ENCODE data around the gene DISP3. TPM values are rescaled to one million over a fixed set of nuclear protein-coding genes. Genes with fewer than 3 reads are reported as not detected.

The DISP3 gene, protein sequence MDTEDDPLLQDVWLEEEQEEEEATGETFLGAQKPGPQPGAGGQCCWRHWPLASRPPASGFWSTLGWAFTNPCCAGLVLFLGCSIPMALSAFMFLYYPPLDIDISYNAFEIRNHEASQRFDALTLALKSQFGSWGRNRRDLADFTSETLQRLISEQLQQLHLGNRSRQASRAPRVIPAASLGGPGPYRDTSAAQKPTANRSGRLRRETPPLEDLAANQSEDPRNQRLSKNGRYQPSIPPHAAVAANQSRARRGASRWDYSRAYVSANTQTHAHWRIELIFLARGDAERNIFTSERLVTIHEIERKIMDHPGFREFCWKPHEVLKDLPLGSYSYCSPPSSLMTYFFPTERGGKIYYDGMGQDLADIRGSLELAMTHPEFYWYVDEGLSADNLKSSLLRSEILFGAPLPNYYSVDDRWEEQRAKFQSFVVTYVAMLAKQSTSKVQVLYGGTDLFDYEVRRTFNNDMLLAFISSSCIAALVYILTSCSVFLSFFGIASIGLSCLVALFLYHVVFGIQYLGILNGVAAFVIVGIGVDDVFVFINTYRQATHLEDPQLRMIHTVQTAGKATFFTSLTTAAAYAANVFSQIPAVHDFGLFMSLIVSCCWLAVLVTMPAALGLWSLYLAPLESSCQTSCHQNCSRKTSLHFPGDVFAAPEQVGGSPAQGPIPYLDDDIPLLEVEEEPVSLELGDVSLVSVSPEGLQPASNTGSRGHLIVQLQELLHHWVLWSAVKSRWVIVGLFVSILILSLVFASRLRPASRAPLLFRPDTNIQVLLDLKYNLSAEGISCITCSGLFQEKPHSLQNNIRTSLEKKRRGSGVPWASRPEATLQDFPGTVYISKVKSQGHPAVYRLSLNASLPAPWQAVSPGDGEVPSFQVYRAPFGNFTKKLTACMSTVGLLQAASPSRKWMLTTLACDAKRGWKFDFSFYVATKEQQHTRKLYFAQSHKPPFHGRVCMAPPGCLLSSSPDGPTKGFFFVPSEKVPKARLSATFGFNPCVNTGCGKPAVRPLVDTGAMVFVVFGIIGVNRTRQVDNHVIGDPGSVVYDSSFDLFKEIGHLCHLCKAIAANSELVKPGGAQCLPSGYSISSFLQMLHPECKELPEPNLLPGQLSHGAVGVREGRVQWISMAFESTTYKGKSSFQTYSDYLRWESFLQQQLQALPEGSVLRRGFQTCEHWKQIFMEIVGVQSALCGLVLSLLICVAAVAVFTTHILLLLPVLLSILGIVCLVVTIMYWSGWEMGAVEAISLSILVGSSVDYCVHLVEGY (N-terminal part only)
- not detected for total RNA-seq

DNA sequence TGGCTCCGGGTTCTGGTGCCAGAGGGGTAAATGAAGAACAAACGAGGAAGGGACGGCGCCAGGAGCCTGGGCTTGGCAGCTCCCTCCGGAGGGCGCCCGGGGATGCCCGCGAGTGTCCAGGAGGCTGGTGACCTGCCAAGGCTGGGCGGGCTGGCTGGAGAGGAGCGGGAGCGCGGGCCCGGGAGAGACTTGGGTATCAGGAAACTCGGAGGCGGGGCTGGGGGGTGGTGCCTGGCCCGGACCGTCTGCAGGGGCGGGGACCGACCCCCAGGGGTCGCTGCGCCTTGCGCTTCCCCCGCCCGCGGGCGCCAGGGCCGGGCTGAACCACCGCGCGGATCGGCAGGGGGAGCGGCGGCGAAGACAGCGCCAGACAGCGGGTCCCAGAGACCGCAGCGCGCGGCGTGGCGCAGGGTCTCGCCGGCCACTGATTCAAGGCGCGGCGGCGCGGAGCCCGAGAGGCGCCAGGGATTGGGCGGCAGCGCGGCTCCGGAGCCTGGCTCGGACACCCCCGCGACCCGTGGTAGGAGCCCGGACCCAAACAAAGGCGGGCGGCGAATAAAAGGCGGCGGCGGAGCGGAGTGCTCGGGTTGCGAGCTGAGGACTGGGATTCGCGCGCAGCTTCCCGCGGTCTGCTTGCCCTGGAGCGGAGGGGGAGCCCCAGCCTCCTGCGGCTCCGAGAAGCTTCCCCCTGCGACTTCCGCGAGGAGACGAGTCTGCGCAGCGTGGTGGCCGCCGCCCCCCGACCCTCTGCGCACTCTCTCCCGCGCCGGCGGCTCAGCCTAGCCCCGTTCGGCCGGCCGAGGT lies at the start of gene DISP3:
DISP3 (plus strand) TSS at position 585 of the 804 bp plus-strand sequence. CDS start 21,838 bp downstream, outside the sequence.
- peak; percentile 45 for DNase-seq

GRCh38 chr1:11429226-11429625 lies 49.7 kb upstream of the DISP3 start:
- no peak for DNase-seq

GRCh38 chr1:11429935-11430334 lies 49.0 kb upstream of the DISP3 start:
- DNase-seq, result no peak

GRCh38 chr1:11431941-11432507 lies 46.9 kb upstream of the DISP3 start:
- DNase-seq, result no peak

GRCh38 chr1:11432526-11432925 lies 46.4 kb upstream of the DISP3 start:
- no peak for DNase-seq

DNA sequence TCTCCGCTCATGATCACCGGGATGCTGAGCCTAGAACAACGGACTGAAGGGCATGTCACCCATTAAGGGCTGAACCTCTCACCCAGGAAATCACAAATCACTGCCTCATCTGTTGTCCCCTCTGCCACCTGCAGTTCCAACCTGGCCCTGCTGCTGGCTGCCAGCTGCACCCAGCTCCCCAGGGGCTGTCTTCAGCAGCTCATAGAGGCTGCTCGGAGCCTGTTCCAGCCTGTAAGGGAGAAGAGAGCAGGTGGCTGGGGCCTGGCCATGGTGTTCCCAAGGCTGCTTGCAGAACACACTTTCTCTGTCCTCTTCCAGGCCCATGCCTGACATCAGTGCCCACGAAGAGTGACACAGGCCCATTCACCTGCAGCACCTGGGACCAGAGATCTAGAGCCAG lies 44.5 kb upstream of the DISP3 start:
- DNase-seq, result no peak

GRCh38 chr1:11434926-11435325 lies 44.0 kb upstream of the DISP3 start:
- no peak for DNase-seq

DNA sequence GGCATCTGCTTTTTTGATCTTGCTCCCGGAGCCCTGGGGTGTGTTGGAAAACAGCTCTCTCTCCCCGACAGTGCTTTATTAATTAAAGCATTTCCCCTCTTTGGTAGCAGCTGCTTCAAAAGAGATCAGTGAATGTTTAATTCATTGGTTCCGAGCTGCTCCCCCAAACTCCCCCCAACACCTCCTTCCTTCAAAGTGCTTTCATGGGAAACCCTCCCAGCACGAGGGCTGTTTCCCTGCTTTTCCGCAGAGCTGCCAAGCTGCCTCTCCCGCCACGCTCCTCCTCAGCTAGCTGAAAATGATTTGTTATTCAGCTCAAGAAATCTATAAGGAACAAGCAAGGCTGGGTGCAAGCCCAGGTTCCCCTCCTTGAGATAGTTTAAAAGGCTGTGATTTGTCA lies 40.0 kb upstream of the DISP3 start:
- DNase-seq, result no peak

- no peak for DNase-seq
Observed at GRCh38 chr1:11441211-11441952, 37.6 kb upstream of the DISP3 start.

DNA sequence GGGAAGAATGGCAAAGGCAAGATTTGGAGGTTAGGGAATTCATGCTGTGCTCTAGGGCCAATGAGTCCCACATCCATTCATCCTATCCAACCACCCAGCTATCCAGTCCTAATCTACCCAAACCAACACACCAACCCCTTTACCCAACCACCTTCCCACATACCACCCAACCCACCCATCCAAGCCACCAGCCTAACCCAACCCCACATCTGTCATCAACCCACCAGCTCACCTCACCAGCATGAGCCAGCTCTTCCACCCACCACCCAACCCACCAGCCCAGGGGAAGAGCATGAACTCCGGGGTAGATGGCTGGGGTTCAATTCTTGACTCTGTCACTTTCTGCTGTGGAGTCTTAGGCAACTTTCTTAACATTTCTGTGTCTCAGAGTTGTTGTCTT lies 35.9 kb upstream of the DISP3 start:
- no peak for DNase-seq

DNA sequence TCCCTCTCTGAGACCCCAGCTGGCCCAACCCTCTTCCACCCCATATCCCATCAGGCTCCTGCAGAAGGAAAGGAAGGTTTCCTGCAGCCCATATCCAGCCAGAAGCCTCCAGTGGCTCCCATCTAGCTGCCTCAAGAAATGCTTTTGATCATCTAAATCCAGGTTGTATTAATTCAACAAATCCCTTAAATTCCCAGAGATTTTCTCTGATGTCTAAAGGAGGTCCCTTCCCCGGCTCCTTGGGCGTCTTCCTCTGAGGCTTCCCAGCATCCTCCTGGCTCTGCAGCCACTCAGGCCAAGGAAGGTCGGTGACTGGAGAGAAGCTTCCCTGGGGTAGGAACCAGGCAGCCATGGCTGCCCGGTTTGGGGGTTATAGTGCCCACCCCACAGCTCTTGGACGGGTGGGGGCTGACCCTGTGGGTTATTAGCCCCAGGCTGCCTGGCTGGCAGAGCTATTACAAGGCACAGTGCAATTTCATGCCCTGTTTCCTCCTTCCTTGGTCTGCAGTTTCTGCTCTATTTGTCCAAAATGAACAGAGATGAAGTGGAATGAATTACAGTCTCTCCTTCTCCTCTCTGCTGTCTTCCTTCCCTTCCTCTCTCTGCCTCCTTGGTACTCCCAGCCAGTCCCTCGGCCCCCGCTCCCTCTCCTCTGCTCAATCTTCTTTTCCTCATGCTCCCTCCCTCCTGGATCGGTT lies 34.8 kb upstream of the DISP3 start:
- DNase-seq, result no peak

DNA sequence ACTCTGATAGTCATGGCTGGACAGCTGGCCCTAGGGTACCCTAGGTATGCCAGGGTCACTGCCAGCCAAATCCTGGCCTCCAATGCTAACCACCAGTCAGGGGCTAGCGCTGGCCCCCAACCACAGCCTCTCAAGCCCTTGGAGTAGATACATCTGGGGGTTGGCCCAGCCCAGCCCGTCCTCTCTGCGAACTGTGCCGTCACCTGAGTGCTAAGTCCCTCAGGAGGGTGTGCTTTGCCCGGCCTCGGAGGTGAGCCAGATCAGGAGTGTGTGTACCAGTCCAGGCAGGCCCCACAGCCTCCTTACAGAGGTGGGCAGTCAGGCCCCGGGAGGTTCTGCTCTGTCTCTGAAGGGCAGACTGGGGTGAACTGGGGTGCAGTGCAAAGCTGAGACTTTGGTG lies 34.0 kb upstream of the DISP3 start:
- no peak for DNase-seq

DNA sequence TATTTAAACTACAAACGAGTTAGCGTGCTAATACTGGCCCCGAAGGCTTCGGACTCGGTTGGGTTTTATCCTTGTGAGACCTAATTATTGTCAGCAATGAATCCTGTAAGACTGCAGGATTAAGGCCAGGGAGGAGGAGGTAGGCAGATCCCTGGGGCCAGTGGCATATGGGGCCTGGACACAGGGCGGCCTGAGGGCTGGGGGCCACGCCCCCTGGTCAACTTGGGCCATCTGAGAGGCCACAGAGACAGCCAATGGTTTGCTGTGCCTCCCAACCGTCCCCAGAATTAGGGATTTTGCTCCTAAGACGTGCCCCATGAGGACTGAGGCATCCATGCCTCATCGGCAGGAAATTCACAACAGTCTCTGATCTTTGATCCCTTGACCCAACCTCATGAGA lies 31.1 kb upstream of the DISP3 start:
- DNase-seq, result no peak

DNA sequence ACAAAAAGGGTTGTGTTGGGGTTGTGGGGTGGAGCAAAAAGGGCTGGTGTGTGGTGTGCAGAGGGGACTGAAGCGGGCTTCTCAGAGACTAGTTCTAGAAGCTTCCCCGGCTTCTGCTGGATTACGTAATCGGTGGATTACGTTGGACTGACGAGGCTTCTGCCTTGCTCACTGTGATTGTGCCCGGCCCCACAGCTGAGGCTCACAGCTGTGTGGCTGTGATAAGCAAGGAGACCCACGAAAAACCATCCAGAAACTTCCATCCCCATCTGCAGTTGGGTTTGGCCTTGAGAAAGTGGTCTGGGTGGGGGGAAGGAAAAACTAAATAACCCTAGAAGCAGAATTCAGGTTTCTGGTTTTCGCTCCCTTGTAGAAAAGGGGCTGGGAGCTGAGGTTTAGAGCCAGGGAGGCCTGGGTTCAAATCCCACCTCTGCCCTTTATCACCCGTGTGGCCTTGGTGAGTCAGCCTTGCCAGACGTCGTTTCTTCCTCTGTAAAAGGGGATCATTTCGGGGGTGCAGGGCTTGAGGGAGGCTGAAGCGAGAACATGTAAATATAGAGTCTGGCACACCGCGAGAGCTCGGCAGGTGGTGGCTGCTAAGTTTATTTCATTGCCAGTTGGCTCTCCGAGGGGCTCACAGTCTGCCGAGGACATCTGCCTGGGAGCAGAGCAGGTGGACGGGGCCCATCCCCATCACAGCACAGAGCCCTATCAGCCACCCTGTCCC lies 30.4 kb upstream of the DISP3 start:
- DNase-seq, result no peak

DNA sequence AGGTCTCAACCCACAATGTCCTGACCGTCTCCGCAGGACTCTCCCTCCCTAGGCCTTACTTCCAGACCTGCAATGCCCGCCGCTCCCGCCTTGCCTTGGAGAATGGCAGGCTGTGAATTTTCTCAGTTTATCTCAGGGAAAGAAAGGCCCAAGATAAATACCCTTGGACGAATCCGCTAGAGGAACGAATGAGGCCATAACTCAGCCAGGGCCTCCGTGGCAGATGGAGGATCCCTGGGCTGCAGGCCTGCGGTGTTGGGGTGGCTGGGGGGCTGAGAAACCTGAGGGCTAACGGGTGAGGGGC lies 29.9 kb upstream of the DISP3 start:
- DNase-seq, result no peak

DNA sequence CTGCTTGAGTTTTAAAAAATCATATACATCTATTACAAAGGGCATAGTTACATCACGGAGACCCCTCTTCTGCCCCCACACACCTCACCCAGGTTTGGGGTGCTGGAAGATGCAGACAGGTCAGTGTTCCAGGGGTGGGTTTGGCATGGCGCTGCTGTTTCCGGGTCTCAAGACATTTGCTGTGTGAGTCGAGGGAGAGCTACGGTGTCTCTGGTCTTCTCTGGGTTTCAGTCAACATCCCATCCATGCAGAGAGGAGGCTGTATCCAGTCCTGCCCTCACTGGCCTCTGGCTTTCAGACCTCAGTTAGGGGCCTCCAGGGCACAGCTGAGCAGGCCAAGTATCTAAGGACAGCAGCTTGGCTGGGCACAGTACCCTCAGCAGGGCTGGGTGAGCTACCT lies 28.6 kb upstream of the DISP3 start:
- no peak for DNase-seq

GRCh38 chr1:11453742-11454491 lies 25.0 kb upstream of the DISP3 start:
- DNase-seq, result no peak

GRCh38 chr1:11455967-11456570 lies 22.9 kb upstream of the DISP3 start:
- DNase-seq, result no peak

DNA sequence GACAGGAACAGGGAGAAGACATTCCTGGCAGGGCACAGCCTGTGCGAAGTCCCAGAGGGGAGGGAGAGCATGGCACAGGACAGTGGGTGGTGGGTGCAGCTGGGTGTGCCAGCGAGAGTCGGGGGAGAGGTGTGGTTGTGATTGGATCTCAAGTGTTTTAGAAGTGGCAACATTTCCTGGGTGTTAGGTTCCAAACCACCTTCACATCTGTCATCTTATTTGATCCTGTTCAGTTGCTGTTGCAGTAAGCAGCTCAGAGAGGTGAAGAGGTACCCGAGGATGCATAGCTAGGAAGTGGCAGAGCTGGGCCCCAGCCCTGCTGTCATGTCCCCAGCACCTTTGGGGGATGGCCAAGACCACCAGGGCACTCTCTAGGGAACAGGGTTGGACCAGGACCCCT lies 22.0 kb upstream of the DISP3 start:
- no peak for DNase-seq
